A549 treated with Mapracorat at 1 μM for 4 hours (cell line): ENCODE measurements around the gene BCL2L1. TPM values are rescaled to one million over a fixed set of nuclear protein-coding genes. Genes with fewer than 3 reads are reported as not detected.

Source experiments
- total RNA-seq: library from RNA; stranded (reverse); fragments of 200-300 nt; extraction: Qiagen RNA extraction; gene quantifications from 5 replicates; pipeline ENCODE4 v1.2.3, GENCODE V29; 2022

The BCL2L1 gene
- 274 to 317 TPM (median 294 TPM) in 5 replicates for total RNA-seq

GRCh38 chr20:31722257-31723068, at the start of gene BCL2L1:
Gene BCL2L1, minus strand, starts transcription at chr20:31722868. Its CDS starts 650 bp downstream, at chr20:31722218.

GRCh38 chr20:31738729-31739549, 16.3 kb upstream of the BCL2L1 start, which contains the start of gene TPX2:
Gene TPX2, plus strand, starts transcription at chr20:31739290. Its CDS starts 18,187 bp downstream, at chr20:31757477.

GRCh38 chr20:31637660-31638059, 85.0 kb downstream of the BCL2L1 start, which contains the start of gene COX4I2:
Gene COX4I2, plus strand, starts transcription at chr20:31637912. Its CDS starts 1,106 bp downstream, at chr20:31639018.

Other genes with a start within 250 kb of the BCL2L1 start
- gene DEFB124, start 247.7 kb downstream of the BCL2L1 start, total RNA-seq: 0.29 to 0.44 TPM in 2 of 5 replicates, not detected in the others
- gene REM1, start 247.6 kb downstream of the BCL2L1 start, total RNA-seq: 0.64 to 0.88 TPM (median 0.70 TPM) in 5 replicates
- gene HM13, start 208.4 kb downstream of the BCL2L1 start, total RNA-seq: 207 to 265 TPM (median 240 TPM) in 5 replicates
- gene ID1, start 117.6 kb downstream of the BCL2L1 start, total RNA-seq: 320 to 528 TPM (median 444 TPM) in 5 replicates
- gene COX4I2, start 85.0 kb downstream of the BCL2L1 start, total RNA-seq: not detected in 5 replicates
- gene TPX2, start 16.4 kb upstream of the BCL2L1 start, total RNA-seq: 96.3 to 115 TPM (median 107 TPM) in 5 replicates
- 0.27 to 0.76 TPM (median 0.48 TPM) in 5 replicates for gene MYLK2, start 96.5 kb upstream of the BCL2L1 start, total RNA-seq
- gene FOXS1, start 122.7 kb upstream of the BCL2L1 start, total RNA-seq: 0.17 to 0.86 TPM (median 0.61 TPM) in 5 replicates
- 0.52 to 1.4 TPM (median 1.1 TPM) in 5 replicates for gene DUSP15, start 147.7 kb upstream of the BCL2L1 start, total RNA-seq
- 0.10 to 0.20 TPM (median 0.12 TPM) in 4 of 5 replicates, not detected in the other for gene TTLL9, start 147.8 kb upstream of the BCL2L1 start, total RNA-seq
- 29.4 to 33.1 TPM (median 32.2 TPM) in 5 replicates for gene PDRG1, start 229.2 kb upstream of the BCL2L1 start, total RNA-seq
- 0.01 to 0.02 TPM in 2 of 5 replicates, not detected in the others for gene XKR7, start 245.3 kb upstream of the BCL2L1 start, total RNA-seq